Gastrocnemius medialis (tissue), 4 donors: ENCODE results near the gene SCG2. TPM values are rescaled to one million over a fixed set of nuclear protein-coding genes. Genes with fewer than 3 reads are reported as not detected.

Experiments used
- ATAC-seq, 2 donors: fragments of 150-250 bp; one replicate each; pipeline ENCODE4 v1.9.1; 2016
- DNase-seq, 2 donors: peaks; one replicate each; pipeline ENCODE4 v3.0.0-alpha.2; 2019
- H3K27ac ChIP-seq, 4 donors: fragments of 200-600 bp; sonication (generic); 1 replicate in 1 of 4; 2 replicates in 3 of 4; pipeline ENCODE4 v1.5.1; 2016 to 2018; ENCODE audit warnings: mild to moderate bottlenecking in 2 of 4, moderate library complexity in 1 of 4
- H3K27me3 ChIP-seq, 3 donors: fragments of 200-600 bp; sonication (generic) in 2 of 3; 1 replicate in 1 of 3; 2 replicates in 2 of 3; pipeline versions ENCODE4 v1.5.1 to v1.6.0; 2016 to 2019; ENCODE audit warnings: mild to moderate bottlenecking in 1 of 3, moderate library complexity in 1 of 3
- H3K36me3 ChIP-seq, 2 donors: fragments of 200-600 bp; sonication (generic) in 1 of 2; one replicate each; pipeline ENCODE4 v1.5.1; 2017 to 2018
- H3K4me1 ChIP-seq, 2 donors: fragments of 200-600 bp; sonication (generic) in 1 of 2; one replicate each; pipeline ENCODE4 v1.5.1; 2016 to 2017; ENCODE audit warnings: mild to moderate bottlenecking in 2 of 2
- H3K4me3 ChIP-seq, 4 donors: fragments of 200-600 bp; sonication (generic) in 3 of 4; 1 replicate in 1 of 4; 2 replicates in 3 of 4; pipeline ENCODE4 v1.5.1; 2016 to 2019; ENCODE audit warnings: mild to moderate bottlenecking in 2 of 4
- H3K9me3 ChIP-seq, 3 donors: fragments of 200-600 bp; sonication (generic) in 2 of 3; 1 replicate in 1 of 3; 2 replicates in 2 of 3; pipeline ENCODE4 v1.5.1; 2016 to 2019
- POLR2A ChIP-seq, 2 donors: fragments of 450-650 bp; IDR thresholded peaks; one replicate each; pipeline ENCODE4 v1.6.1; 2017; ENCODE audit warnings: antibody characterized with exemption in 2 of 2, mild to moderate bottlenecking in 2 of 2, moderate library complexity in 2 of 2
- in situ Hi-C, 4 donors: fragments of 200-750 bp; cut with MboI; loops; one replicate each; pipeline versions ENCODE4 v1.15.0 to v1.8.0; 2017; ENCODE audit warnings: low sequenced_read_pairs in 4 of 4
- intact Hi-C: fragments of 100-400 bp; cut with DNase I; formaldehyde crosslinking; loops from one replicate; pipeline ENCODE4 v1.15.1; 2023; ENCODE audit warnings: low total_unique reads
- total RNA-seq, 4 donors: library from RNA; depleted of rRNA; stranded (reverse); fragments of >200 nt; gene quantifications; one replicate each; pipeline versions ENCODE4 v1.1.0 to v1.2.3, GENCODE V29; 2016
- TF ChIP-seq, protein P1 (sequence below), 5 experiments: fragments of 450-650 bp in 3 of 5; fragments of 200-600 bp in 2 of 5; sonication (generic) in 2 of 5; IDR thresholded peaks in 4 of 5; conservative IDR thresholded peaks in 1 of 5; 1 replicate in 4 of 5; 2 replicates in 1 of 5; pipeline ENCODE4 v1.5.1; 2016 to 2019; ENCODE audit warnings: antibody characterized with exemption in 5 of 5, mild to moderate bottlenecking in 3 of 5, moderate library complexity in 3 of 5

Gene SCG2
- total RNA-seq, 4 donors from 2014 or later = not detected

DNA sequence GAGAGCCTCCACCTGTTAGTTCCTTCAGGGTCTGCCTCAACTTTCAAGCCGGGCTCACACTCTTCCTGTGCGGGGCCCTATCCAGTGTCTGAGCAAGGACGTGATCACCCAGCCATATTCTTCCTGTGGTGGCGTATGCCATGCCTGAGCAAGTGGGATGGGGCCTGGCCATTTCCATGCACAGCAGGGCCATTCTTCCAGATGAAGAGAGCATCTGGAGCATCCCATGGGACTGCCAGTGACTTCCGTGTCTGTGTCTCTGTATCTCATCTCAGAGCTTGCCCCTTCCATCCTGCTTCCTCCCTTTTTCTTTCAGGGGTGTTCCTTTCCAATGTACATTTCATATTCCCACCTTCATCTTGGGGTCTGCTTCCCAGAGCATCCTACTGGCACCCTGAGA is 20.2 kb downstream of the SCG2 start:
- ATAC-seq (no peak), DNase-seq (no peak)
- Histone ChIP-seq H3K27me3 (no peaks in the 10 kb centered on the region), H3K9me3 (no peaks in the 10 kb centered on the region), H3K36me3 (no peaks in the 10 kb centered on the region), H3K4me3 (no peak overlapping the region), H3K4me1 (peaks cover 10 to 23% of the 10 kb centered on the region in 2 donors), H3K27ac (no peak overlapping the region)
- in situ Hi-C loops = no loop called here
- TF ChIP-seq POLR2A (IDR thresholded peaks at IDR 0.05) = no peak
- TF ChIP-seq, protein P1, sequence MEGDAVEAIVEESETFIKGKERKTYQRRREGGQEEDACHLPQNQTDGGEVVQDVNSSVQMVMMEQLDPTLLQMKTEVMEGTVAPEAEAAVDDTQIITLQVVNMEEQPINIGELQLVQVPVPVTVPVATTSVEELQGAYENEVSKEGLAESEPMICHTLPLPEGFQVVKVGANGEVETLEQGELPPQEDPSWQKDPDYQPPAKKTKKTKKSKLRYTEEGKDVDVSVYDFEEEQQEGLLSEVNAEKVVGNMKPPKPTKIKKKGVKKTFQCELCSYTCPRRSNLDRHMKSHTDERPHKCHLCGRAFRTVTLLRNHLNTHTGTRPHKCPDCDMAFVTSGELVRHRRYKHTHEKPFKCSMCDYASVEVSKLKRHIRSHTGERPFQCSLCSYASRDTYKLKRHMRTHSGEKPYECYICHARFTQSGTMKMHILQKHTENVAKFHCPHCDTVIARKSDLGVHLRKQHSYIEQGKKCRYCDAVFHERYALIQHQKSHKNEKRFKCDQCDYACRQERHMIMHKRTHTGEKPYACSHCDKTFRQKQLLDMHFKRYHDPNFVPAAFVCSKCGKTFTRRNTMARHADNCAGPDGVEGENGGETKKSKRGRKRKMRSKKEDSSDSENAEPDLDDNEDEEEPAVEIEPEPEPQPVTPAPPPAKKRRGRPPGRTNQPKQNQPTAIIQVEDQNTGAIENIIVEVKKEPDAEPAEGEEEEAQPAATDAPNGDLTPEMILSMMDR (IDR thresholded peaks at IDR 0.05 in 4 of 5, conservative IDR thresholded peaks at IDR 0.05 in 1 of 5) = no peak
- intact Hi-C loops = loop anchor here (10.0 kb wide), 1 partner anchor 117 kb away; no protein-coding TSS in a partner anchor

DNA sequence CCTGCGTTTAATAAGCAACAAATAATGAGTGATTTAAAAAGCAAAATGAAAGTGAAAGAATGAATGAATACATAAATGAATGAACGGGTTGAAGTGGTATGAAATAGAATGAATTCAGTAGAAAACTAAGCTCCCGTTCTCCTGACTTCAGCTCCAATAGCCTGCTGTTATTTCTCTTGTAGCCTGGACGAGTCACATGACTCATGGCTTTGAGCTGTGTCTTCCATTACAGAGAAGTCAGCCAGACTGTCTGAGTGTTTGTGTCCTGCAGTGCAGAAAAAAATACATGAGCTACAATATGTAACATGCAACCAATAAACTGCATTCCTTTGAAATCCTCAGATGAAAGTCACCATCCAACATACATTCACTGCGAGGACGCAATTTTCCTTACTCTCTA is 21.2 kb downstream of the SCG2 start:
- in situ Hi-C loops (no loop called here), intact Hi-C loops (loop anchor here (10.0 kb wide), 1 partner anchor 116 kb away; no protein-coding TSS in a partner anchor)
- no peaks in the 10 kb centered on the region for H3K36me3 ChIP-seq
- ATAC-seq (peak; percentile 83 to 93), DNase-seq (no peak)
- no peak overlapping the region for H3K27ac ChIP-seq
- no peaks in the 10 kb centered on the region for H3K9me3 ChIP-seq
- TF ChIP-seq POLR2A (IDR thresholded peaks at IDR 0.05) = no peak
- TF ChIP-seq, protein P1 (IDR thresholded peaks at IDR 0.05 in 4 of 5, conservative IDR thresholded peaks at IDR 0.05 in 1 of 5) = no peak
- H3K4me3 ChIP-seq = peak overlapping the region in 3 of 4 donors; percentile 12 to 38 (median 19)
- no peaks in the 10 kb centered on the region for H3K27me3 ChIP-seq
- peaks cover 6 to 13% of the 10 kb centered on the region in 2 donors for H3K4me1 ChIP-seq

DNA sequence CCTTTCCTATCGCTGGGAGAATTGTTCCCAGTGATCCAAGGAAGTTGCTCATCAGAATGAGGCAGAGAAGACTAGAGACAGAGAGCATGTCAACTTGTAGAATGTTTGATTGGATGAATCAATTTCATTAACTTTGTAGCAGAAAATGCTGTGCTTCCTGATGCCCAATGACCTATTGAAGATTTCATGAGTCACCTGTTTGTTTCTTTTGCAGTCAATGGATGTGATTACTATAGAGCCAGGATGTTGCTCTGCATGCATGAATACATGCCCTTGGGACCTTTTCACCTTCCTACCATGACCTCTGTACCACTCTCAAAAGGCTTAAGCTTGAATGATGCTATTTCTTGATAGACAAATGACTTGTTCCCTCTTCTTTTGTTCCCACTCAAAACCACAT is 23.3 kb downstream of the SCG2 start:
- ATAC-seq (no peak), DNase-seq (no peak)
- intact Hi-C loops (no loop called here), in situ Hi-C loops (no loop called here)
- H3K36me3 ChIP-seq = no peaks in the 10 kb centered on the region
- no peaks in the 10 kb centered on the region for H3K27me3 ChIP-seq
- no peak overlapping the region for H3K4me3 ChIP-seq
- no peak for TF ChIP-seq POLR2A (IDR thresholded peaks at IDR 0.05)
- TF ChIP-seq, protein P1 (IDR thresholded peaks at IDR 0.05 in 4 of 5, conservative IDR thresholded peaks at IDR 0.05 in 1 of 5) = no peak
- H3K4me1 ChIP-seq = peaks cover 0 to 7% of the 10 kb centered on the region in 2 donors
- no peak overlapping the region for H3K27ac ChIP-seq
- no peaks in the 10 kb centered on the region for H3K9me3 ChIP-seq

DNA sequence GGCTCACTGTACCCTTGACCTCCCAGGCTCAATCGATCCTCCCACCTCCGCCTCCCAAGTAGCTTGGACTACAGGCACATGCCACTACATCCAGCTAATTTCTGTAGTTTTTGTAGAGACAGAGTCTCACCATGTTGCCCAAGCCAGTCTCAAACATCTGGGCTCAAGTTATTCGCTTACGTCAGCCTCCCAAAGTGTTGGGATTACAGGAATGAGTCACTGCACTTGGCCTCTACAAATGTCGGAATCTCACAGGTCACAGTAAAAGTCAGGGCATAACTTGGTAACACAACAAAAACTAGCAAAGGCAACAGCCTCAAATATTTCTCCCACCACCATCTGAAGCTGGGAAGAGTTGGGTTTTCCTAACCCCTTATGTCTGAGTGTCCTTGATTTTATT is 25.3 kb downstream of the SCG2 start:
- peak in 1 of 2 donors; percentile 18 for DNase-seq
- no peaks in the 10 kb centered on the region for H3K9me3 ChIP-seq
- in situ Hi-C loops (no loop called here), intact Hi-C loops (no loop called here)
- TF ChIP-seq, protein P1 (IDR thresholded peaks at IDR 0.05 in 4 of 5, conservative IDR thresholded peaks at IDR 0.05 in 1 of 5) = no peak
- TF ChIP-seq POLR2A (IDR thresholded peaks at IDR 0.05) = no peak
- no peak overlapping the region for H3K4me3 ChIP-seq
- peak; percentile 59 to 70 for ATAC-seq
- H3K36me3 ChIP-seq = no peaks in the 10 kb centered on the region
- peaks cover 0 to 7% of the 10 kb centered on the region in 2 donors for H3K4me1 ChIP-seq
- H3K27me3 ChIP-seq = no peaks in the 10 kb centered on the region
- no peak overlapping the region for H3K27ac ChIP-seq

DNA sequence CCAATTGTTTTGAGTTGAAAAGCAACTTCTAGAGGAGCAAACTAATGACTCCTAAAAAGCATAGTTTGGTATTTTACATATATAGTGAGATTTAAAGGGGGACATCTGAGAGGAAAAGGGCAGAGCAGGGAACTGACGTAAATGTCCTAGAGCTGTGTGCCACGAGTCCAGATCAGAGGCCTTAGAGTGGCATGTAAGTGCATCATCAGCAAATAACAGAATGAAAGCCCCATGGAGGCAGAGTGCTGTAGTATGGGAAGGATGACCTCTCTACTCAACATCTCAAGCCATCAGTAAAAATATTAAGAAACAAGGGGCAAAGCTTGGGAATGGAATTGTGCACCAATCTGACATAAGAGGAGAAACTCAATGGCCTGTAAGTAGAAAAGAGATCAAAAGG is 31.4 kb downstream of the SCG2 start:
- ATAC-seq = no peak
- no peaks in the 10 kb centered on the region for H3K27me3 ChIP-seq
- TF ChIP-seq POLR2A (IDR thresholded peaks at IDR 0.05) = no peak
- TF ChIP-seq, protein P1 (IDR thresholded peaks at IDR 0.05 in 4 of 5, conservative IDR thresholded peaks at IDR 0.05 in 1 of 5) = no peak
- intact Hi-C loops (no loop called here), in situ Hi-C loops (no loop called here)
- H3K27ac ChIP-seq = no peak overlapping the region
- DNase-seq = no peak
- no peaks in the 10 kb centered on the region for H3K9me3 ChIP-seq
- no peaks in the 10 kb centered on the region for H3K36me3 ChIP-seq
- no peaks in the 10 kb centered on the region for H3K4me1 ChIP-seq
- no peak overlapping the region for H3K4me3 ChIP-seq
